Measurements from ENCODE around the gene ARMS2.

The ARMS2 gene

GRCh38 chr10:122427280-122427679 is 27.2 kb upstream of the ARMS2 start:
- no peak overlapping the region for H2BK15ac ChIP-seq (ENCODE audit: low read length)
- no peaks in the 10 kb centered on the region for H3K79me1 ChIP-seq (ENCODE audit: low read depth, low read length)
- no peak overlapping the region for H3K4me3 ChIP-seq (ENCODE audit: low read length in 2 of 2)
- DNase-seq (ENCODE audit: low spot score) = no peak
- WGBS, 2 donors (ENCODE audit: extremely low coverage in 2 of 2, insufficient read length in 2 of 2, insufficient replicate concordance in 1 of 2) = no CpG with 5 or more reads among the region's 2 CpGs
- H3K4me1 ChIP-seq (ENCODE audit: control insufficient read depth in 2 of 2, insufficient read depth in 1 of 2, low read depth in 1 of 2, low read length in 2 of 2) = no peaks in the 10 kb centered on the region
- H3K27ac ChIP-seq (replicated peaks; ENCODE audit: low read length) = no peak overlapping the region
- H2BK5ac ChIP-seq (ENCODE audit: low read length) = no peak overlapping the region
- H2BK120ac ChIP-seq (ENCODE audit: low read depth, low read length) = no peak overlapping the region
- H3K36me3 ChIP-seq (replicated peaks in 1 of 2; ENCODE audit: control insufficient read depth in 2 of 2, insufficient read depth in 2 of 2, low read length in 2 of 2) = peaks cover 7 to 42% of the 10 kb centered on the region in 2 donors
- H3K9me3 ChIP-seq (replicated peaks in 1 of 2; ENCODE audit: control insufficient read depth in 2 of 2, insufficient read depth in 1 of 2, low read depth in 1 of 2, low read length in 2 of 2) = no peaks in the 10 kb centered on the region
- H3K9ac ChIP-seq (ENCODE audit: low read depth, low read length, poor library complexity) = no peak overlapping the region
- no peak overlapping the region for H3K18ac ChIP-seq (ENCODE audit: low read length)
- no peak overlapping the region for H3K23ac ChIP-seq (ENCODE audit: low read depth, low read length, poor library complexity)
- H2BK12ac ChIP-seq (ENCODE audit: low read length) = no peak overlapping the region
- H3K4ac ChIP-seq (ENCODE audit: low read length) = no peak overlapping the region
- H3K4me2 ChIP-seq (ENCODE audit: insufficient read depth, low read length, poor library complexity, severe bottlenecking) = no peak overlapping the region
- no peak overlapping the region for H2AK5ac ChIP-seq (ENCODE audit: low read depth, low read length)
- H3K14ac ChIP-seq (ENCODE audit: low read length) = no peak overlapping the region
- H3K27me3 ChIP-seq (ENCODE audit: control insufficient read depth in 3 of 3, insufficient read depth in 3 of 3, low read depth in 1 of 3, low read length in 3 of 3) = no peaks in the 10 kb centered on the region
- no peak overlapping the region for H4K8ac ChIP-seq (ENCODE audit: low read depth, low read length)
- no peak overlapping the region for H2AFZ ChIP-seq (ENCODE audit: low read length)
- H4K91ac ChIP-seq (ENCODE audit: low read depth, low read length, poor library complexity) = no peak overlapping the region

GRCh38 chr10:122435212-122435827 is 19.1 kb upstream of the ARMS2 start:
- H3K27ac ChIP-seq (replicated peaks; ENCODE audit: low read length) = no peak overlapping the region
- peaks cover 0 to 2% of the 10 kb centered on the region in 2 donors for H3K36me3 ChIP-seq (replicated peaks in 1 of 2; ENCODE audit: control insufficient read depth in 2 of 2, insufficient read depth in 2 of 2, low read length in 2 of 2)
- H3K4me1 ChIP-seq (ENCODE audit: control insufficient read depth in 2 of 2, insufficient read depth in 1 of 2, low read depth in 1 of 2, low read length in 2 of 2) = no peaks in the 10 kb centered on the region
- H3K23ac ChIP-seq (ENCODE audit: low read depth, low read length, poor library complexity) = no peak overlapping the region
- H3K4me2 ChIP-seq (ENCODE audit: insufficient read depth, low read length, poor library complexity, severe bottlenecking) = no peak overlapping the region
- no peak overlapping the region for H2AFZ ChIP-seq (ENCODE audit: low read length)
- H3K18ac ChIP-seq (ENCODE audit: low read length) = no peak overlapping the region
- DNase-seq (ENCODE audit: low spot score) = peak; percentile 8
- no peaks in the 10 kb centered on the region for H3K79me1 ChIP-seq (ENCODE audit: low read depth, low read length)
- H3K4ac ChIP-seq (ENCODE audit: low read length) = no peak overlapping the region
- H2BK15ac ChIP-seq (ENCODE audit: low read length) = no peak overlapping the region
- H4K8ac ChIP-seq (ENCODE audit: low read depth, low read length) = no peak overlapping the region
- no peak overlapping the region for H3K9ac ChIP-seq (ENCODE audit: low read depth, low read length, poor library complexity)
- H2BK5ac ChIP-seq (ENCODE audit: low read length) = no peak overlapping the region
- H3K14ac ChIP-seq (ENCODE audit: low read length) = no peak overlapping the region
- H3K9me3 ChIP-seq (replicated peaks in 1 of 2; ENCODE audit: control insufficient read depth in 2 of 2, insufficient read depth in 1 of 2, low read depth in 1 of 2, low read length in 2 of 2) = peaks cover under 1 to 5% of the 10 kb centered on the region in 2 donors
- no peaks in the 10 kb centered on the region for H3K27me3 ChIP-seq (ENCODE audit: control insufficient read depth in 3 of 3, insufficient read depth in 3 of 3, low read depth in 1 of 3, low read length in 3 of 3)
- no peak overlapping the region for H4K91ac ChIP-seq (ENCODE audit: low read depth, low read length, poor library complexity)
- no peak overlapping the region for H2AK5ac ChIP-seq (ENCODE audit: low read depth, low read length)
- H2BK12ac ChIP-seq (ENCODE audit: low read length) = no peak overlapping the region
- no CpG with 5 or more reads among the region's 3 CpGs for WGBS, 2 donors (ENCODE audit: extremely low coverage in 2 of 2, insufficient read length in 2 of 2, insufficient replicate concordance in 1 of 2)
- H2BK120ac ChIP-seq (ENCODE audit: low read depth, low read length) = no peak overlapping the region
- H3K4me3 ChIP-seq (ENCODE audit: low read length in 2 of 2) = no peak overlapping the region

GRCh38 chr10:122441961-122442360 is 12.5 kb upstream of the ARMS2 start:
- peaks cover 0 to 10% of the 10 kb centered on the region in 2 donors for H3K4me1 ChIP-seq (ENCODE audit: control insufficient read depth in 2 of 2, insufficient read depth in 1 of 2, low read depth in 1 of 2, low read length in 2 of 2)
- H3K4me3 ChIP-seq (ENCODE audit: low read length in 2 of 2) = no peak overlapping the region
- DNase-seq (ENCODE audit: low spot score) = no peak
- H3K27me3 ChIP-seq (ENCODE audit: control insufficient read depth in 3 of 3, insufficient read depth in 3 of 3, low read depth in 1 of 3, low read length in 3 of 3) = no peaks in the 10 kb centered on the region
- peak overlapping the region; percentile 30 for H2AFZ ChIP-seq (ENCODE audit: low read length)
- H3K4ac ChIP-seq (ENCODE audit: low read length) = no peak overlapping the region
- no peak overlapping the region for H2BK120ac ChIP-seq (ENCODE audit: low read depth, low read length)
- H3K4me2 ChIP-seq (ENCODE audit: insufficient read depth, low read length, poor library complexity, severe bottlenecking) = no peak overlapping the region
- no CpG with 5 or more reads among the region's 7 CpGs for WGBS, 2 donors (ENCODE audit: extremely low coverage in 2 of 2, insufficient read length in 2 of 2, insufficient replicate concordance in 1 of 2)
- no peak overlapping the region for H3K23ac ChIP-seq (ENCODE audit: low read depth, low read length, poor library complexity)
- H2BK5ac ChIP-seq (ENCODE audit: low read length) = no peak overlapping the region
- no peak overlapping the region for H3K27ac ChIP-seq (replicated peaks; ENCODE audit: low read length)
- H4K91ac ChIP-seq (ENCODE audit: low read depth, low read length, poor library complexity) = no peak overlapping the region
- H3K18ac ChIP-seq (ENCODE audit: low read length) = no peak overlapping the region
- H3K36me3 ChIP-seq (replicated peaks in 1 of 2; ENCODE audit: control insufficient read depth in 2 of 2, insufficient read depth in 2 of 2, low read length in 2 of 2) = no peaks in the 10 kb centered on the region
- H2AK5ac ChIP-seq (ENCODE audit: low read depth, low read length) = no peak overlapping the region
- H3K9me3 ChIP-seq (replicated peaks in 1 of 2; ENCODE audit: control insufficient read depth in 2 of 2, insufficient read depth in 1 of 2, low read depth in 1 of 2, low read length in 2 of 2) = peaks cover 6 to 18% of the 10 kb centered on the region in 2 donors
- no peak overlapping the region for H3K14ac ChIP-seq (ENCODE audit: low read length)
- no peak overlapping the region for H4K8ac ChIP-seq (ENCODE audit: low read depth, low read length)
- H2BK15ac ChIP-seq (ENCODE audit: low read length) = no peak overlapping the region
- H3K9ac ChIP-seq (ENCODE audit: low read depth, low read length, poor library complexity) = no peak overlapping the region
- no peaks in the 10 kb centered on the region for H3K79me1 ChIP-seq (ENCODE audit: low read depth, low read length)
- no peak overlapping the region for H2BK12ac ChIP-seq (ENCODE audit: low read length)

GRCh38 chr10:122445469-122445868 is 9.0 kb upstream of the ARMS2 start:
- no peak overlapping the region for H3K9ac ChIP-seq (ENCODE audit: low read depth, low read length, poor library complexity)
- no peak for DNase-seq (ENCODE audit: low spot score)
- peaks cover 0 to 10% of the 10 kb centered on the region in 2 donors for H3K4me1 ChIP-seq (ENCODE audit: control insufficient read depth in 2 of 2, insufficient read depth in 1 of 2, low read depth in 1 of 2, low read length in 2 of 2)
- no peak overlapping the region for H3K4ac ChIP-seq (ENCODE audit: low read length)
- H3K27me3 ChIP-seq (ENCODE audit: control insufficient read depth in 3 of 3, insufficient read depth in 3 of 3, low read depth in 1 of 3, low read length in 3 of 3) = peaks cover 0 to 4% (median 0%) of the 10 kb centered on the region in 3 experiments
- no peak overlapping the region for H2AFZ ChIP-seq (ENCODE audit: low read length)
- no peak overlapping the region for H2BK120ac ChIP-seq (ENCODE audit: low read depth, low read length)
- H2BK5ac ChIP-seq (ENCODE audit: low read length) = no peak overlapping the region
- H2BK12ac ChIP-seq (ENCODE audit: low read length) = no peak overlapping the region
- no peak overlapping the region for H3K27ac ChIP-seq (replicated peaks; ENCODE audit: low read length)
- peaks cover 10 to 19% of the 10 kb centered on the region in 2 donors for H3K9me3 ChIP-seq (replicated peaks in 1 of 2; ENCODE audit: control insufficient read depth in 2 of 2, insufficient read depth in 1 of 2, low read depth in 1 of 2, low read length in 2 of 2)
- no peaks in the 10 kb centered on the region for H3K79me1 ChIP-seq (ENCODE audit: low read depth, low read length)
- H3K36me3 ChIP-seq (replicated peaks in 1 of 2; ENCODE audit: control insufficient read depth in 2 of 2, insufficient read depth in 2 of 2, low read length in 2 of 2) = no peaks in the 10 kb centered on the region
- H2BK15ac ChIP-seq (ENCODE audit: low read length) = no peak overlapping the region
- H3K4me2 ChIP-seq (ENCODE audit: insufficient read depth, low read length, poor library complexity, severe bottlenecking) = no peak overlapping the region
- H2AK5ac ChIP-seq (ENCODE audit: low read depth, low read length) = no peak overlapping the region
- no peak overlapping the region for H3K23ac ChIP-seq (ENCODE audit: low read depth, low read length, poor library complexity)
- H3K4me3 ChIP-seq (ENCODE audit: low read length in 2 of 2) = no peak overlapping the region
- no CpG with 5 or more reads among the region's 1 CpG for WGBS, 2 donors (ENCODE audit: extremely low coverage in 2 of 2, insufficient read length in 2 of 2, insufficient replicate concordance in 1 of 2)
- H4K91ac ChIP-seq (ENCODE audit: low read depth, low read length, poor library complexity) = no peak overlapping the region
- H3K14ac ChIP-seq (ENCODE audit: low read length) = no peak overlapping the region
- H3K18ac ChIP-seq (ENCODE audit: low read length) = no peak overlapping the region
- H4K8ac ChIP-seq (ENCODE audit: low read depth, low read length) = no peak overlapping the region

Data from neuronal stem cell (in vitro differentiated cells).